Stimulated activated CD8-positive, alpha-beta memory T cell treated with anti-CD3 and anti-CD28 coated beads, Interleukin-7, amount 100 ng/mL, for 24 hours (primary cell): ENCODE measurements around the gene TESK2.
"Not testable (repeated sequence)": the region's sequence is repeated elsewhere in the genome, so short reads cannot be mapped to it uniquely, and the experiment has no call there.

ENCODE experiments used
- DNase-seq: peaks from one replicate; pipeline ENCODE4 v3.0.0-alpha.2; 2020; ENCODE audit warnings: low read depth

The TESK2 gene

GRCh38 chr1:45375104-45376090 is 115.6 kb downstream of the TESK2 start:
- DNase-seq = no peak

GRCh38 chr1:45373573-45373972 is 117.4 kb downstream of the TESK2 start:
- no peak for DNase-seq

- DNase-seq = no peak
These were observed 120.4 kb downstream of the TESK2 start for GRCh38 chr1:45370575-45370974.

- no peak for DNase-seq
These were observed 125.9 kb downstream of the TESK2 start for GRCh38 chr1:45365051-45365450.

- no peak for DNase-seq
These were observed 126.7 kb downstream of the TESK2 start for GRCh38 chr1:45364294-45364693.

- DNase-seq = not testable (repeated sequence)
These were observed 130.0 kb downstream of the TESK2 start for GRCh38 chr1:45360981-45361380.

- no peak for DNase-seq
These were observed 131.0 kb downstream of the TESK2 start for GRCh38 chr1:45359882-45360513.

- no peak for DNase-seq
These were observed 134.8 kb downstream of the TESK2 start for GRCh38 chr1:45356186-45356585.

GRCh38 chr1:45355683-45356082 is 135.3 kb downstream of the TESK2 start:
- no peak for DNase-seq

GRCh38 chr1:45354838-45355237 is 136.1 kb downstream of the TESK2 start:
- DNase-seq = no peak

- DNase-seq = no peak
These were observed 137.3 kb downstream of the TESK2 start for GRCh38 chr1:45353685-45354084.

- no peak for DNase-seq
These were observed 139.5 kb downstream of the TESK2 start for GRCh38 chr1:45351508-45351907.

GRCh38 chr1:45348966-45349677 is 141.8 kb downstream of the TESK2 start:
- DNase-seq = no peak

- no peak for DNase-seq
These were observed 142.4 kb downstream of the TESK2 start for GRCh38 chr1:45348609-45348965.

GRCh38 chr1:45348020-45348419 is 142.9 kb downstream of the TESK2 start:
- no peak for DNase-seq

GRCh38 chr1:45346473-45346872 is 144.5 kb downstream of the TESK2 start:
- no peak for DNase-seq

GRCh38 chr1:45345014-45345413 is 145.9 kb downstream of the TESK2 start:
- no peak for DNase-seq

GRCh38 chr1:45344499-45344898 is 146.5 kb downstream of the TESK2 start:
- DNase-seq = no peak

GRCh38 chr1:45340816-45341466 is 150.0 kb downstream of the TESK2 start:
- DNase-seq = no peak

- DNase-seq = peak; percentile 88
These were observed 151.0 kb downstream of the TESK2 start, which contains the start of the genes MUTYH and TOE1 for GRCh38 chr1:45339789-45340558. TSS of gene MUTYH (minus strand) at chr1:45340440. CDS start at chr1:45334505, 5,935 bp downstream. TSS of gene TOE1 (plus strand) at chr1:45340170. CDS start at chr1:45340253, 83 bp downstream.
